Thymus (tissue), 11 donors: ENCODE data around the gene TNFAIP6. TPM values are rescaled to one million over a fixed set of nuclear protein-coding genes. Genes with fewer than 3 reads are reported as not detected.
"Not testable (repeated sequence)": the region's sequence is repeated elsewhere in the genome, so short reads cannot be mapped to it uniquely, and the experiment has no call there.

ENCODE experiments used
- DNase-seq, 9 donors: peaks; one replicate each; pipeline ENCODE4 v3.0.0-alpha.2; 2013; ENCODE audit warnings: low spot score in 9 of 9, low read depth in 6 of 9, missing footprints in 1 of 9
- H3K27ac ChIP-seq, 2 donors: one replicate each; pipeline ENCODE4 v1.5.1; 2013; ENCODE audit warnings: control low read depth in 1 of 2, low read depth in 1 of 2, low read length in 1 of 2, mild to moderate bottlenecking in 1 of 2, moderate library complexity in 1 of 2
- H3K27me3 ChIP-seq, 2 donors: one replicate each; pipeline ENCODE4 v1.5.1; 2013; ENCODE audit warnings: low read length in 1 of 2; ENCODE audit not compliant: control insufficient read depth in 2 of 2, insufficient read depth in 1 of 2
- H3K36me3 ChIP-seq, 2 donors: one replicate each; pipeline ENCODE4 v1.5.1; 2013; ENCODE audit warnings: low read length in 1 of 2, mild to moderate bottlenecking in 1 of 2, moderate library complexity in 1 of 2; ENCODE audit not compliant: control insufficient read depth in 2 of 2, insufficient read depth in 2 of 2
- H3K4me1 ChIP-seq, 2 donors: one replicate each; pipeline ENCODE4 v1.5.1; 2013; ENCODE audit warnings: low read length in 2 of 2; ENCODE audit not compliant: control insufficient read depth in 2 of 2, insufficient read depth in 2 of 2
- H3K4me3 ChIP-seq, 2 donors: one replicate each; pipeline ENCODE4 v1.5.1; 2013; ENCODE audit warnings: low read length in 2 of 2, control low read depth in 1 of 2, mild to moderate bottlenecking in 1 of 2
- H3K9me3 ChIP-seq, 2 donors: one replicate each; pipeline ENCODE4 v1.5.1; 2013; ENCODE audit warnings: low read length in 1 of 2, mild to moderate bottlenecking in 1 of 2; ENCODE audit not compliant: control insufficient read depth in 2 of 2, insufficient read depth in 1 of 2
- WGBS: extraction: QIAGEN DNeasy Blood & Tissue Kit; methylation state at CpG from one replicate; pipeline ENCODE4 v1.1.7; 2013; 5-methylcytosine and 5-hydroxymethylcytosine counted together
- polyA plus RNA-seq: library from polyadenylated mRNA; stranded (reverse); fragments of 200-250 nt; gene quantifications from one replicate; pipeline ENCODE4 v1.2.3, GENCODE V29; 2013
- total RNA-seq: library from RNA; stranded (reverse); fragments of 120-200 nt; gene quantifications from one replicate; pipeline ENCODE4 v1.2.4, GENCODE V29; 2013
- donor health status: healthy.

The TNFAIP6 gene
- total and polyA plus RNA-seq, 2 donors, result 2.3 to 3.3 TPM

- Histone ChIP-seq H3K36me3 (no peaks in the 10 kb centered on the region), H3K9me3 (no peaks in the 10 kb centered on the region), H3K4me3 (no peak overlapping the region), H3K27me3 (no peaks in the 10 kb centered on the region), H3K27ac (no peak overlapping the region), H3K4me1 (no peaks in the 10 kb centered on the region)
- WGBS, result 83% methylated on average over 4 of the region's 4 CpGs
- DNase-seq, result no peak
Measured at GRCh38 chr2:151405376-151405775, 48.0 kb downstream of the TNFAIP6 start.

- H3K27me3 ChIP-seq, result no peaks in the 10 kb centered on the region
- peaks cover 0 to 3% of the 10 kb centered on the region in 2 donors for H3K4me1 ChIP-seq
- no peak overlapping the region for H3K27ac ChIP-seq
- DNase-seq, result no peak
- H3K9me3 ChIP-seq, result no peaks in the 10 kb centered on the region
- H3K36me3 ChIP-seq, result peaks cover 0 to 10% of the 10 kb centered on the region in 2 donors
- H3K4me3 ChIP-seq, result no peak overlapping the region
Measured at GRCh38 chr2:151407281-151407680, 49.9 kb downstream of the TNFAIP6 start.

- Histone ChIP-seq H3K36me3 (peaks cover 0 to 22% of the 10 kb centered on the region in 2 donors), H3K9me3 (no peaks in the 10 kb centered on the region), H3K27me3 (no peaks in the 10 kb centered on the region), H3K4me1 (peaks cover 0 to 3% of the 10 kb centered on the region in 2 donors), H3K27ac (peak overlapping the region in 1 of 2 donors; percentile 89), H3K4me3 (peak overlapping the region; percentile 82 to 84)
- 97% methylated on average over 25 of the region's 25 CpGs for WGBS
- no peak for DNase-seq
Measured at GRCh38 chr2:151408788-151409600, 51.6 kb downstream of the TNFAIP6 start.

- H3K4me3 ChIP-seq, result peak within 1 kb of the TSS; percentile 82 to 84
- no peaks in the 10 kb centered on the region for H3K27me3 ChIP-seq
- DNase-seq, result peak in 8 of 9 donors; percentile 60 to 87 (median 66)
- H3K27ac ChIP-seq, result peak within 1 kb of the TSS; percentile 89 to 94
- under 1% methylated on average over 65 of the region's 65 CpGs for WGBS
- peaks cover 0 to 3% of the 10 kb centered on the region in 2 donors for H3K4me1 ChIP-seq
- no peaks in the 10 kb centered on the region for H3K9me3 ChIP-seq
- H3K36me3 ChIP-seq, result peaks cover 0 to 28% of the 10 kb centered on the region in 2 donors
Measured at GRCh38 chr2:151409601-151410484, 52.5 kb downstream of the TNFAIP6 start, which contains the start of gene RIF1. Gene RIF1, plus strand, starts transcription at chr2:151409902. Its CDS starts 522 bp downstream, at chr2:151410424.

GRCh38 chr2:151410485-151410834 is 53.1 kb downstream of the TNFAIP6 start:
- under 1% methylated on average over 21 of the region's 21 CpGs for WGBS
- Histone ChIP-seq H3K27ac (peak overlapping the region; percentile 89 to 94), H3K36me3 (peaks cover 0 to 33% of the 10 kb centered on the region in 2 donors), H3K9me3 (no peaks in the 10 kb centered on the region), H3K4me1 (peaks cover 0 to 3% of the 10 kb centered on the region in 2 donors), H3K4me3 (peak overlapping the region; percentile 82 to 84), H3K27me3 (no peaks in the 10 kb centered on the region)
- peak in 7 of 9 donors; percentile 16 to 73 (median 34) for DNase-seq

- no peak for DNase-seq
- no peak overlapping the region for H3K4me3 ChIP-seq
Measured at GRCh38 chr2:151417650-151418049, 60.3 kb downstream of the TNFAIP6 start.

GRCh38 chr2:151421681-151422080 is 64.3 kb downstream of the TNFAIP6 start:
- not testable (repeated sequence) for H3K9me3 ChIP-seq, H3K27ac ChIP-seq, H3K27me3 ChIP-seq, H3K4me1 ChIP-seq, DNase-seq, H3K4me3 ChIP-seq
- 99% methylated on average over 12 of the region's 12 CpGs for WGBS
- H3K36me3 ChIP-seq, result peaks cover 27 to 77% of the 10 kb centered on the region in 2 donors

More at GRCh38 chr2:151417650-151418049, 60.3 kb downstream of the TNFAIP6 start:
- Histone ChIP-seq H3K27me3 (no peaks in the 10 kb centered on the region), H3K36me3 (peaks cover 24 to 79% of the 10 kb centered on the region in 2 donors), H3K9me3 (no peaks in the 10 kb centered on the region), H3K4me1 (no peaks in the 10 kb centered on the region), H3K27ac (no peak overlapping the region)
- 99% methylated on average over 3 of the region's 3 CpGs for WGBS

GRCh38 chr2:151422917-151423439 is 65.6 kb downstream of the TNFAIP6 start:
- Histone ChIP-seq H3K27ac (no peak overlapping the region), H3K9me3 (no peaks in the 10 kb centered on the region), H3K36me3 (peaks cover 31 to 66% of the 10 kb centered on the region in 2 donors), H3K4me1 (no peaks in the 10 kb centered on the region), H3K27me3 (no peaks in the 10 kb centered on the region), H3K4me3 (no peak overlapping the region)
- DNase-seq, result peak in 1 of 9 donors; percentile 6
- 97% methylated on average over 3 of the region's 3 CpGs for WGBS
